A673 (cell line): ENCODE data around the gene AEBP2.

Experiments
- EZH2 ChIP-seq: fragments of 200-600 bp; sonication (generic); IDR thresholded peaks from 2 replicates; pipeline ENCODE4 v1.6.1; 2017; ENCODE audit warnings: borderline replicate concordance, low read depth, mild to moderate bottlenecking, mixed read lengths, antibody characterized with exemption, low read length; ENCODE audit not compliant: poor library complexity, severe bottlenecking
- TF ChIP-seq, protein P1 (sequence below): fragments of 300-800, 200-600 bp; sonication (generic); conservative IDR thresholded peaks from 2 replicates; pipeline ENCODE4 v1.5.1; 2017; ENCODE audit warnings: low read depth, mild to moderate bottlenecking, antibody characterized with exemption, low read length, moderate library complexity, mixed read lengths

DNA sequence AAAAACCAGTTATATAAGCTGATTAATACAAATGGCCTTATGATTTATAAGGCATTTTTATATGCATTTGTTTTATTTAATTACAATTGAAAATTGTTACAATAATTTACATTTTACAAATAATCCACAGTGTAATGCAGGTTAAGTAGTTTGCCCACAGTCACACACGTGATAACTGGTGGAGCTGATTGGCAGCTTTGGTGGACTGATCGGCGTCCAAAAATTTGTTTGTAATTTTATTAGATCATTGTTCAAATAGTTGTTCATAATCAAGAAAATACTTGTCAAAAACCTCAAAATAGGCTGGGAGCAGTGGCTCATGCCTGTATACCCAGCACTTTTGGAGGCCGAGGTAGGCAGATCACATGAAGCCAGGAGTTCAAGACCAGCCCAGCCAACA, 59.7 kb downstream of the AEBP2 start:
- no peak for TF ChIP-seq EZH2
- TF ChIP-seq, protein P1, sequence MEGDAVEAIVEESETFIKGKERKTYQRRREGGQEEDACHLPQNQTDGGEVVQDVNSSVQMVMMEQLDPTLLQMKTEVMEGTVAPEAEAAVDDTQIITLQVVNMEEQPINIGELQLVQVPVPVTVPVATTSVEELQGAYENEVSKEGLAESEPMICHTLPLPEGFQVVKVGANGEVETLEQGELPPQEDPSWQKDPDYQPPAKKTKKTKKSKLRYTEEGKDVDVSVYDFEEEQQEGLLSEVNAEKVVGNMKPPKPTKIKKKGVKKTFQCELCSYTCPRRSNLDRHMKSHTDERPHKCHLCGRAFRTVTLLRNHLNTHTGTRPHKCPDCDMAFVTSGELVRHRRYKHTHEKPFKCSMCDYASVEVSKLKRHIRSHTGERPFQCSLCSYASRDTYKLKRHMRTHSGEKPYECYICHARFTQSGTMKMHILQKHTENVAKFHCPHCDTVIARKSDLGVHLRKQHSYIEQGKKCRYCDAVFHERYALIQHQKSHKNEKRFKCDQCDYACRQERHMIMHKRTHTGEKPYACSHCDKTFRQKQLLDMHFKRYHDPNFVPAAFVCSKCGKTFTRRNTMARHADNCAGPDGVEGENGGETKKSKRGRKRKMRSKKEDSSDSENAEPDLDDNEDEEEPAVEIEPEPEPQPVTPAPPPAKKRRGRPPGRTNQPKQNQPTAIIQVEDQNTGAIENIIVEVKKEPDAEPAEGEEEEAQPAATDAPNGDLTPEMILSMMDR = no peak
